NCI-H1105 treated with DMSO at 0.1 percent for 48 hours (cell line): Measurements from ENCODE around the gene EFHD2.
"Not testable (repeated sequence)": the region's sequence is repeated elsewhere in the genome, so short reads cannot be mapped to it uniquely, and the experiment has no call there.

ENCODE experiments used
- DNase-seq: peaks from one replicate; lab custom pipeline; 2025; lab: John Stamatoyannopoulos, UW

EFHD2 gene

GRCh38 chr1:15452866-15453571 lies 43.3 kb downstream of the EFHD2 start:
- no peak for DNase-seq

- no peak for DNase-seq
These were observed 44.0 kb downstream of the EFHD2 start for GRCh38 chr1:15453734-15454133.

GRCh38 chr1:15454256-15454655 lies 44.6 kb downstream of the EFHD2 start:
- no peak for DNase-seq

GRCh38 chr1:15455522-15455921 lies 45.8 kb downstream of the EFHD2 start:
- DNase-seq = no peak

GRCh38 chr1:15456313-15456954 lies 46.7 kb downstream of the EFHD2 start, which contains the start of gene CELA2A:
Gene CELA2A, plus strand, starts transcription at chr1:15456732. Its CDS starts 22 bp downstream, at chr1:15456754.
- DNase-seq = no peak

- DNase-seq = no peak
These were observed 47.9 kb downstream of the EFHD2 start for GRCh38 chr1:15457585-15457984.

- not testable (repeated sequence) for DNase-seq
These were observed 48.7 kb downstream of the EFHD2 start for GRCh38 chr1:15458388-15458787.

GRCh38 chr1:15459771-15460707 lies 50.4 kb downstream of the EFHD2 start:
- peak; percentile 1 for DNase-seq

- DNase-seq = no peak
These were observed 51.0 kb downstream of the EFHD2 start for GRCh38 chr1:15460708-15461095.

- DNase-seq = peak; percentile 48
These were observed 53.5 kb downstream of the EFHD2 start for GRCh38 chr1:15463064-15463800.

- DNase-seq = not testable (repeated sequence)
These were observed 54.2 kb downstream of the EFHD2 start for GRCh38 chr1:15463926-15464322.

GRCh38 chr1:15465674-15466073 lies 56.0 kb downstream of the EFHD2 start:
- no peak for DNase-seq

- not testable (repeated sequence) for DNase-seq
These were observed 57.4 kb downstream of the EFHD2 start for GRCh38 chr1:15466955-15467625.

- DNase-seq = no peak
These were observed 58.5 kb downstream of the EFHD2 start for GRCh38 chr1:15468145-15468544.

GRCh38 chr1:15469361-15469760 lies 59.7 kb downstream of the EFHD2 start:
- no peak for DNase-seq

- not testable (repeated sequence) for DNase-seq
These were observed 60.2 kb downstream of the EFHD2 start for GRCh38 chr1:15469821-15470448.

- not testable (repeated sequence) for DNase-seq
These were observed 61.4 kb downstream of the EFHD2 start for GRCh38 chr1:15471067-15471466.

- DNase-seq = not testable (repeated sequence)
These were observed 62.0 kb downstream of the EFHD2 start for GRCh38 chr1:15471723-15472122.

GRCh38 chr1:15472587-15472986 lies 62.9 kb downstream of the EFHD2 start:
- DNase-seq = no peak

GRCh38 chr1:15475752-15476314 lies 66.1 kb downstream of the EFHD2 start, which contains the start of gene CELA2B:
Gene CELA2B, plus strand, starts transcription at chr1:15476104. Its CDS starts 22 bp downstream, at chr1:15476126.
- DNase-seq = no peak
